Erythroblast (primary cell): ENCODE data around the gene SLC51A.

Experiments
- DNase-seq, 2 experiments: peaks; one replicate each; lab custom pipeline; 2025; lab: John Stamatoyannopoulos, UW
- GATA1 ChIP-seq: IDR thresholded peaks from 2 replicates; pipeline ENCODE4 v1.6.1; 2011; ENCODE audit warnings: low read depth, mild to moderate bottlenecking, control low read depth, low read length, moderate library complexity
- POLR2A ChIP-seq: IDR thresholded peaks from 2 replicates; pipeline ENCODE4 v1.6.1; 2011; ENCODE audit warnings: mild to moderate bottlenecking, low read length

SLC51A gene

GRCh38 chr3:196263819-196264218 is 47.5 kb downstream of the SLC51A start:
- TF ChIP-seq POLR2A (no peak), GATA1 (no peak)
- no peak for DNase-seq

- TF ChIP-seq POLR2A, result no peak
- no peak for TF ChIP-seq GATA1
- peak; percentile 70 to 82 for DNase-seq
These were observed 52.2 kb downstream of the SLC51A start for GRCh38 chr3:196268284-196269163.

- no peak for DNase-seq
- TF ChIP-seq GATA1, result no peak
- no peak for TF ChIP-seq POLR2A
These were observed 54.2 kb downstream of the SLC51A start for GRCh38 chr3:196270499-196270898.

GRCh38 chr3:196272826-196273225 is 56.5 kb downstream of the SLC51A start:
- DNase-seq, result no peak
- TF ChIP-seq POLR2A (no peak), GATA1 (no peak)

GRCh38 chr3:196273655-196274054 is 57.3 kb downstream of the SLC51A start:
- TF ChIP-seq GATA1 (no peak), POLR2A (no peak)
- DNase-seq, result peak; percentile 47 to 57

- TF ChIP-seq POLR2A, result peak; percentile 53
- TF ChIP-seq GATA1, result no peak
- DNase-seq, result peak; percentile 91 to 94
These were observed 58.3 kb downstream of the SLC51A start for GRCh38 chr3:196274585-196274984.

GRCh38 chr3:196275126-196275525 is 58.8 kb downstream of the SLC51A start:
- no peak for TF ChIP-seq GATA1
- no peak for TF ChIP-seq POLR2A
- peak in 1 of 2 experiments; percentile 51 for DNase-seq

- TF ChIP-seq POLR2A (no peak), GATA1 (no peak)
- peak; percentile 15 to 19 for DNase-seq
These were observed 64.5 kb downstream of the SLC51A start for GRCh38 chr3:196280689-196281440.

GRCh38 chr3:196281962-196282361 is 65.6 kb downstream of the SLC51A start:
- no peak for TF ChIP-seq POLR2A
- TF ChIP-seq GATA1, result no peak
- no peak for DNase-seq
